DND-41 (cell line): ENCODE measurements around the gene CDKN1A.

Experiments
- ATAC-seq: fragments of 200-7000 bp; cut with Tn5 transposase; 3 replicates; pipeline ENCODE4 v1.9.1; 2021; ENCODE audit warnings: low read depth; ENCODE audit not compliant: insufficient read depth
- DNase-seq: peaks from one replicate; pipeline ENCODE4 v3.0.0-alpha.2; 2020
- H2AFZ ChIP-seq: 2 replicates; pipeline ENCODE4 v1.6.0; 2012; ENCODE audit warnings: low read depth, low read length
- H3K27ac ChIP-seq: 2 replicates; pipeline ENCODE4 v1.5.1; 2012; ENCODE audit warnings: low read length, inconsistent platforms
- H3K27me3 ChIP-seq: fragments of 200-600 bp; sonication (generic); 2 replicates; pipeline ENCODE4 v1.6.0; 2012; ENCODE audit warnings: low read length, mild to moderate bottlenecking, inconsistent platforms; ENCODE audit not compliant: insufficient read depth, poor library complexity
- H3K36me3 ChIP-seq: 2 replicates; pipeline ENCODE4 v1.5.1; 2012; ENCODE audit warnings: low read length, inconsistent platforms; ENCODE audit not compliant: insufficient read depth
- H3K4me1 ChIP-seq: 2 replicates; pipeline ENCODE4 v1.5.1; 2012; ENCODE audit warnings: mild to moderate bottlenecking, low read length; ENCODE audit not compliant: insufficient read depth
- H3K4me2 ChIP-seq: 2 replicates; pipeline ENCODE4 v1.6.0; 2012; ENCODE audit warnings: mild to moderate bottlenecking, moderate library complexity, low read length, inconsistent platforms; ENCODE audit not compliant: insufficient read depth
- H3K4me3 ChIP-seq, 2 experiments: fragments of 200-600 bp in 1 of 2; shearing (Covaris generic) in 1 of 2; 2 replicates each; pipeline ENCODE4 v1.5.1; 2012 to 2016; ENCODE audit warnings: inconsistent platforms in 2 of 2, low read length in 2 of 2, mild to moderate bottlenecking in 2 of 2, low read depth in 1 of 2, moderate library complexity in 1 of 2
- H3K79me2 ChIP-seq: 2 replicates; pipeline ENCODE4 v1.6.0; 2012; ENCODE audit warnings: low read length, inconsistent platforms; ENCODE audit not compliant: insufficient read depth
- H3K9ac ChIP-seq: 2 replicates; pipeline ENCODE4 v1.6.0; 2012; ENCODE audit warnings: low read depth, mild to moderate bottlenecking, inconsistent platforms, low read length, moderate library complexity
- H3K9me3 ChIP-seq: 2 replicates; pipeline ENCODE4 v1.5.1; 2012; ENCODE audit warnings: low read length, moderate library complexity, mild to moderate bottlenecking, inconsistent platforms; ENCODE audit not compliant: insufficient read depth, severe bottlenecking
- H4K20me1 ChIP-seq: 2 replicates; pipeline ENCODE4 v1.6.0; 2012; ENCODE audit warnings: low read length; ENCODE audit not compliant: insufficient read depth
- CTCF ChIP-seq: IDR thresholded peaks from 2 replicates; pipeline ENCODE4 v1.5.1; 2012; ENCODE audit warnings: borderline replicate concordance, low read length, moderate library complexity, mild to moderate bottlenecking; ENCODE audit not compliant: poor library complexity, severe bottlenecking; ENCODE audit errors: extremely low read depth
- EZH2 ChIP-seq: IDR thresholded peaks from 3 replicates; pipeline ENCODE4 v1.6.1; 2012; ENCODE audit warnings: borderline replicate concordance, low read depth, mild to moderate bottlenecking, moderate library complexity, low read length, inconsistent platforms; ENCODE audit not compliant: severe bottlenecking

Gene CDKN1A

GRCh38 chr6:36633370-36633769, 45.1 kb upstream of the CDKN1A start:
- no peaks in the 10 kb centered on the region for H4K20me1 ChIP-seq
- no peak overlapping the region for H3K9ac ChIP-seq
- no peak overlapping the region for H3K4me2 ChIP-seq
- no peaks in the 10 kb centered on the region for H3K4me1 ChIP-seq
- no peak for TF ChIP-seq CTCF
- TF ChIP-seq EZH2, result no peak
- no peaks in the 10 kb centered on the region for H3K36me3 ChIP-seq
- H3K79me2 ChIP-seq, result no peaks in the 10 kb centered on the region
- H2AFZ ChIP-seq, result no peak overlapping the region
- H3K27me3 ChIP-seq, result no peaks in the 10 kb centered on the region
- no peaks in the 10 kb centered on the region for H3K9me3 ChIP-seq
- DNase-seq (no peak), ATAC-seq (no peak)
- no peak overlapping the region for H3K4me3 ChIP-seq
- no peak overlapping the region for H3K27ac ChIP-seq

GRCh38 chr6:36633915-36634314, 44.6 kb upstream of the CDKN1A start:
- H3K4me2 ChIP-seq, result no peak overlapping the region
- no peaks in the 10 kb centered on the region for H4K20me1 ChIP-seq
- no peaks in the 10 kb centered on the region for H3K9me3 ChIP-seq
- no peak overlapping the region for H2AFZ ChIP-seq
- DNase-seq (no peak), ATAC-seq (no peak)
- no peaks in the 10 kb centered on the region for H3K4me1 ChIP-seq
- no peaks in the 10 kb centered on the region for H3K79me2 ChIP-seq
- no peak overlapping the region for H3K9ac ChIP-seq
- H3K4me3 ChIP-seq, result no peak overlapping the region
- H3K27ac ChIP-seq, result no peak overlapping the region
- no peak for TF ChIP-seq CTCF
- H3K27me3 ChIP-seq, result no peaks in the 10 kb centered on the region
- no peaks in the 10 kb centered on the region for H3K36me3 ChIP-seq

- H3K27me3 ChIP-seq, result no peaks in the 10 kb centered on the region
- no peak overlapping the region for H3K27ac ChIP-seq
- H2AFZ ChIP-seq, result no peak overlapping the region
- H3K4me1 ChIP-seq, result no peaks in the 10 kb centered on the region
- H3K4me3 ChIP-seq, result no peak overlapping the region
- ATAC-seq, result no peak; the same call in 2 of the 3 replicates
- no peak overlapping the region for H3K9ac ChIP-seq
- no peaks in the 10 kb centered on the region for H4K20me1 ChIP-seq
- TF ChIP-seq EZH2 (no peak), CTCF (no peak)
- H3K9me3 ChIP-seq, result no peaks in the 10 kb centered on the region
- no peak overlapping the region for H3K4me2 ChIP-seq
- no peaks in the 10 kb centered on the region for H3K79me2 ChIP-seq
- DNase-seq, result no peak
- no peaks in the 10 kb centered on the region for H3K36me3 ChIP-seq
These were observed 44.0 kb upstream of the CDKN1A start for GRCh38 chr6:36634317-36635108.
